ENCODE measurements around the gene IDUA.
"Not testable (repeated sequence)": the region's sequence is repeated elsewhere in the genome, so short reads cannot be mapped to it uniquely, and the experiment has no call there.

Gene IDUA

DNA sequence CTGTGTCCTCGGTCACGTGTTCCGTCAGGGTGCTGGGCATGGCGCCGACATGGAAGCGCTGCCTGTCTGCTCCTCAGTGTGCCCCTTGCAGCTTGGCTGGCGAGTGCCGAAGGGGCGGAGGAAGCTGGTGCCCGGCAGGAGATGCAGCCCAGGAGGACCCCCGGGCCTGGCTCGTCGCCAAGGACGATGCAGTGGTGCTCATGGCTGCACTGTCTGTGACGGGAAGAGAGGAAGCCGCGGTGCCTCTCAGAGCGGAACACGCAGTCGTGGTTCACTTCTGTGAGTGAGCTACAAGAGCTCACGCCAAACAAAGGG, 62.7 kb downstream of the IDUA start:
- Histone ChIP-seq H3K27me3 (peaks cover 0 to 59% of the 10 kb centered on the region in 2 donors), H3K9me3 (no peaks in the 10 kb centered on the region), H3K27ac (no peak overlapping the region), H3K4me3 (no peak overlapping the region), H3K36me3 (no peaks in the 10 kb centered on the region), H3K4me1 (peaks cover 4 to 47% (median 35%) of the 10 kb centered on the region in 4 donors)
- TF ChIP-seq, protein P1, sequence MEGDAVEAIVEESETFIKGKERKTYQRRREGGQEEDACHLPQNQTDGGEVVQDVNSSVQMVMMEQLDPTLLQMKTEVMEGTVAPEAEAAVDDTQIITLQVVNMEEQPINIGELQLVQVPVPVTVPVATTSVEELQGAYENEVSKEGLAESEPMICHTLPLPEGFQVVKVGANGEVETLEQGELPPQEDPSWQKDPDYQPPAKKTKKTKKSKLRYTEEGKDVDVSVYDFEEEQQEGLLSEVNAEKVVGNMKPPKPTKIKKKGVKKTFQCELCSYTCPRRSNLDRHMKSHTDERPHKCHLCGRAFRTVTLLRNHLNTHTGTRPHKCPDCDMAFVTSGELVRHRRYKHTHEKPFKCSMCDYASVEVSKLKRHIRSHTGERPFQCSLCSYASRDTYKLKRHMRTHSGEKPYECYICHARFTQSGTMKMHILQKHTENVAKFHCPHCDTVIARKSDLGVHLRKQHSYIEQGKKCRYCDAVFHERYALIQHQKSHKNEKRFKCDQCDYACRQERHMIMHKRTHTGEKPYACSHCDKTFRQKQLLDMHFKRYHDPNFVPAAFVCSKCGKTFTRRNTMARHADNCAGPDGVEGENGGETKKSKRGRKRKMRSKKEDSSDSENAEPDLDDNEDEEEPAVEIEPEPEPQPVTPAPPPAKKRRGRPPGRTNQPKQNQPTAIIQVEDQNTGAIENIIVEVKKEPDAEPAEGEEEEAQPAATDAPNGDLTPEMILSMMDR (IDR thresholded peaks at IDR 0.05) = no peak
- intact Hi-C loops (cut with DNase I; ENCODE audit: low total_unique reads) = no loop called here
- peak in 1 of 2 donors; percentile 68 for DNase-seq

DNA sequence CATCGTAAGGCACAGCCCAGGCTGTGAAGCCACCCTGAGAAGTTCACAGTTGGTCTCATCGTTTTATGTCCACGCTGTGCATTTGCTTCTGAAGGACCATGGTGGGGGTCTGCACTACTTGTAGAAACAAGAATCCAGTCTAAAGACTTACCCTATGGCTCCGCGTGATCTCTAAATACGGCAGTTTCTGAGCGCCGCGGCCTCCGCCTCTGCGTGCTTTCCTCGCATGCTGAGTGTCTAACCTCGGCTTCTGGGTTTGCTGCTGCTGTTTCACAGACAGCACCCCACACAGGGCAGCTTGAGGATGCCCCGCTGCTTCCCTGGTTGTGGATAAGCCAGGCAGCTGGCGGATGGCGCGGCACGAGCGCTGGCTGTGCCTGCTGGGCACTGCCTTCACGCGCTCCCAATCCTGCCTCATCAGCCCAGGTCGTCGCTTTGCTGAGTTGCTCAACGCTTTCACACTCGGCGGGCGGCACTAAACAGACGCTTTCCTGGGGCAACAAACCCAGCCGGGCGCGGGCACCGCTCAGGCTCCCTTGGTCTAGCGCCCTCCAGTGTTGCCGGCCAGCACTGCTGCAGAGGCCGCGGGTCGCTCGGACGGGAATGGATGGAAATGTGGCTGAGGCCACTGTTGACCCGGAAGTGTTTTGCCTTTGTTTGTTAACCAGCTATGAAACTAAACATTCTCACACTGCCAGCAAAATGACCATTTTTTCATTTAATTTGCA, 63.8 kb downstream of the IDUA start:
- Histone ChIP-seq H3K4me3 (no peak overlapping the region), H3K27me3 (peaks cover 0 to 53% of the 10 kb centered on the region in 2 donors), H3K36me3 (no peaks in the 10 kb centered on the region), H3K9me3 (no peaks in the 10 kb centered on the region), H3K27ac (no peak overlapping the region), H3K4me1 (peaks cover 4 to 43% (median 33%) of the 10 kb centered on the region in 4 donors)
- intact Hi-C loops (cut with DNase I; ENCODE audit: low total_unique reads) = no loop called here
- DNase-seq = peak in 1 of 2 donors; percentile 60
- TF ChIP-seq, protein P1 (IDR thresholded peaks at IDR 0.05) = no peak

DNA sequence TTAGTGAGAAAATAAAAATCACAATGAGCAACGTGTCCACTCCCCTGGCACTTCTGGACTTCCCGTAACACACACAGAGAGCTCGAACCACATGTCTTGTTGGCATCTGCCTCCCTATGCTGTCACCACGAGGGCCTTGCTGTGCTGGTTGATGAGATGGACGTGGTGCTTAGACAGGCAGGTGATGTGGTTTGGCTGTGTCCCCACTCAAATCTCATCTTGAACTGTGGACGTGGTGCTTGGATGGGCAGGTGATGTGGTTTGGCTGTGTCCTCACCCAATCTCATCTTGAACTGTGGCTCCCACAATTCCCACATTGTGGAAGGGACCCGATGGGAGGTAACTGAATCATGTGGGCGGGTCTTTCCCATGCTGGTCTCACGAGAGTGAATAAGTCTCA, 64.6 kb downstream of the IDUA start:
- Histone ChIP-seq H3K36me3 (no peaks in the 10 kb centered on the region), H3K4me1 (peaks cover 4 to 43% (median 34%) of the 10 kb centered on the region in 4 donors), H3K27me3 (peaks cover 0 to 59% of the 10 kb centered on the region in 2 donors), H3K27ac (no peak overlapping the region), H3K9me3 (no peaks in the 10 kb centered on the region), H3K4me3 (no peak overlapping the region)
- DNase-seq = no peak
- intact Hi-C loops (cut with DNase I; ENCODE audit: low total_unique reads) = no loop called here
- TF ChIP-seq, protein P1 (IDR thresholded peaks at IDR 0.05) = no peak

DNA sequence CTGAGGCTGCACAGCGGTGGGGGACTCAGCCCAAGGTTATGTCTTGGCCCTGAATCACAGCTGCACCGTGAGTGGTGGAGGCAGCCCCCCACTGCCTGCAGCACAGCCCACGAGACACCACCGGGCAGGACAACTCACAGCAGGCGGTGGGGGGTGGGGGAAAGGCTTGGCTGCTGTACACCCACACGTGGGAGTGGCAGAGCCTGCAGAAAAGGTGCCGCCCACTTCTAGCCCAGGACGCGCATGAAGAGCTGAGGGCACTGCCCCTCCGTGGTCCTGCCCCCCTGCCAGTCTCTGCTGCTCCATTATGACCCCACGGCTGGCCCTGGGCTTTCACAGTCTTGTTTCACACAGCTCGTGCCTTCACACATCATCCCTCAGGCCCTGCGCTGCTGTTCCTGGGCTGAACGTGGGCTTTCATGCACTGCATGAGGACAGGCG, 65.4 kb downstream of the IDUA start:
- Histone ChIP-seq H3K36me3 (no peaks in the 10 kb centered on the region), H3K4me1 (peaks cover 3 to 36% (median 28%) of the 10 kb centered on the region in 4 donors), H3K9me3 (no peaks in the 10 kb centered on the region), H3K27me3 (peaks cover 0 to 67% of the 10 kb centered on the region in 2 donors), H3K27ac (no peak overlapping the region), H3K4me3 (no peak overlapping the region)
- DNase-seq = peak in 1 of 2 donors; percentile 56
- intact Hi-C loops (cut with DNase I; ENCODE audit: low total_unique reads) = no loop called here
- TF ChIP-seq, protein P1 (IDR thresholded peaks at IDR 0.05) = no peak

DNA sequence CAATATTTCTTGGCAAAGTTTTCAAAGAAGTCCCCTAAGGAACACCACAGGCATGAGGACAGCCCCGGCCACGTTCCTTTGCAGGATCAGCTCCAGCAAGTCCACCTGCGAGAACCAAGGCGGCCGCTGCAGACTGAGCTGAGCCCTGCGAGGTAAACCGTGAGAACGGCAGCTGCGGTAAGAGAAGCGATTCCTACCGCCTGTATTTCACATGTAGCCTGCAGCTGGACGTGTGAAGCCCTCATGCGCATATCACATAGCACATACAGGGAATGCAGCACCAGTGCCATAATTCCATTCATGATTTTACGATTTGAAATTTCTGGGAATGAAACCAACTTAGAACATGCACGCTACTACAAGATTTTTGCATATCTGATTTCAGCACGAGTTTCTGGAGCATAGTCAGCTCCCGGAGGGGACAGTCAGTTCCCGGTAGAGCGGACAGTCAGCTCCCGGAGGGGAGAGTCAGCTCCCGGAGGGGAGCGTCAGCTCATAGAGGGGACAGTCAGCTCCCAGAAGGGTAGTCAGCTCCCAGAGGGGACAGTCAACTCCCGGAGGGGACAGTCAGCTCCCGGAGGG, 66.3 kb downstream of the IDUA start:
- TF ChIP-seq, protein P1 (IDR thresholded peaks at IDR 0.05) = no peak
- Histone ChIP-seq H3K9me3 (no peaks in the 10 kb centered on the region), H3K4me3 (peak overlapping the region in 1 of 2 donors; percentile 6), H3K4me1 (peaks cover 0 to 26% (median 19%) of the 10 kb centered on the region in 4 donors), H3K27me3 (peaks cover 0 to 74% of the 10 kb centered on the region in 2 donors), H3K27ac (no peak overlapping the region), H3K36me3 (no peaks in the 10 kb centered on the region)
- intact Hi-C loops (cut with DNase I; ENCODE audit: low total_unique reads) = no loop called here
- peak in 1 of 2 donors; percentile 61 for DNase-seq

DNA sequence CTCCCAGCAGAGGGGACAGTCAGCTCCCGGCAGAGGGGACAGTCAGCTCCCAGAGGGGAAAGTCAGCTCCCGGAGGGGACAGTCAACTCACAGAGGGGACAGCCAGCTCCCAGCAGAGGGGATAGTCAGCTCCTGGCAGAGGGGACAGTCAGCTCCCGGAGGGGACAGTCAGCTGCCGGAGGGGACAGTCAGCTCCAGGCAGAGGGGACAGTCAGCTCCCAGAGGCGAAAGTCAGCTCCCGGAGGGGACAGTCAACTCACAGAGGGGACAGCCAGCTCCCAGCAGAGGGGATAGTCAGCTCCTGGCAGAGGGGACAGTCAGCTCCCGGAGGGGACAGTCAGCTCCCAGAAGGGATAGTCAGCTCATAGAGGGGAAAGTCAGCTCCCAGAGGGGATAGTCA, 67.0 kb downstream of the IDUA start:
- Histone ChIP-seq H3K4me3 (peak overlapping the region in 1 of 2 donors; percentile 6), H3K4me1 (peaks cover 0 to 29% (median 19%) of the 10 kb centered on the region in 4 donors), H3K27me3 (peaks cover 0 to 80% of the 10 kb centered on the region in 2 donors)
- H3K9me3 ChIP-seq; intact Hi-C loops (cut with DNase I; ENCODE audit: low total_unique reads); H3K27ac ChIP-seq; H3K36me3 ChIP-seq: not testable (repeated sequence)
- peak in 1 of 2 donors; percentile 28 for DNase-seq

Measured in tibial artery (tissue), 4 donors.